IPS-NIHi7 (cell line): Measurements from ENCODE around the gene SEC31B.

Experiments used
- DNase-seq: peaks from one replicate; pipeline ENCODE4 v3.0.0; 2012; ENCODE audit warnings: mixed read lengths; ENCODE audit errors: extremely low spot score

SEC31B gene

GRCh38 chr10:100502926-100503494 lies 16.7 kb downstream of the SEC31B start:
- no peak for DNase-seq

GRCh38 chr10:100501423-100501822 lies 18.2 kb downstream of the SEC31B start:
- no peak for DNase-seq

GRCh38 chr10:100498059-100498458 lies 21.6 kb downstream of the SEC31B start:
- no peak for DNase-seq

GRCh38 chr10:100496567-100496966 lies 23.1 kb downstream of the SEC31B start:
- DNase-seq: no peak

- no peak for DNase-seq
Measured at GRCh38 chr10:100490531-100490930, 29.1 kb downstream of the SEC31B start.

- no peak for DNase-seq
Measured at GRCh38 chr10:100489396-100489795, 30.3 kb downstream of the SEC31B start.

GRCh38 chr10:100487529-100487928 lies 32.1 kb downstream of the SEC31B start:
- DNase-seq: no peak

GRCh38 chr10:100485801-100486495 lies 33.7 kb downstream of the SEC31B start:
- DNase-seq: peak; percentile 69

- peak; percentile 48 for DNase-seq
Measured at GRCh38 chr10:100485366-100485765, 34.3 kb downstream of the SEC31B start.

GRCh38 chr10:100483876-100484666 lies 35.6 kb downstream of the SEC31B start:
- no peak for DNase-seq

- no peak for DNase-seq
Measured at GRCh38 chr10:100482834-100483185, 36.9 kb downstream of the SEC31B start.

- peak; percentile 77 for DNase-seq
Measured at GRCh38 chr10:100482181-100482833, 37.4 kb downstream of the SEC31B start.

GRCh38 chr10:100481462-100482081 lies 38.1 kb downstream of the SEC31B start:
- peak; percentile 90 for DNase-seq

GRCh38 chr10:100480002-100480401 lies 39.7 kb downstream of the SEC31B start:
- no peak for DNase-seq

- no peak for DNase-seq
Measured at GRCh38 chr10:100479037-100479436, 40.6 kb downstream of the SEC31B start.

- DNase-seq: no peak
Measured at GRCh38 chr10:100477970-100478369, 41.7 kb downstream of the SEC31B start.

- no peak for DNase-seq
Measured at GRCh38 chr10:100470367-100470766, 49.3 kb downstream of the SEC31B start.

GRCh38 chr10:100469756-100470155 lies 49.9 kb downstream of the SEC31B start:
- DNase-seq: no peak

- no peak for DNase-seq
Measured at GRCh38 chr10:100468978-100469377, 50.7 kb downstream of the SEC31B start.

- DNase-seq: no peak
Measured at GRCh38 chr10:100468322-100468721, 51.3 kb downstream of the SEC31B start.

GRCh38 chr10:100462709-100463108 lies 57.0 kb downstream of the SEC31B start, which contains the start of gene WNT8B:
Gene WNT8B (plus strand): TSS chr10:100463009. CDS start chr10:100463169, 160 bp downstream.
- no peak for DNase-seq

- no peak for DNase-seq
Measured at GRCh38 chr10:100448951-100449350, 70.7 kb downstream of the SEC31B start.
